ENCODE measurements around the gene SNAI3. TPM values are rescaled to one million over a fixed set of nuclear protein-coding genes. Genes with fewer than 3 reads are reported as not detected.

The SNAI3 gene
- total and polyA plus RNA-seq, 2 donors (not counting 1 experiment from before 2014, with no cell fraction given), result 6.5 to 8.8 TPM

DNA sequence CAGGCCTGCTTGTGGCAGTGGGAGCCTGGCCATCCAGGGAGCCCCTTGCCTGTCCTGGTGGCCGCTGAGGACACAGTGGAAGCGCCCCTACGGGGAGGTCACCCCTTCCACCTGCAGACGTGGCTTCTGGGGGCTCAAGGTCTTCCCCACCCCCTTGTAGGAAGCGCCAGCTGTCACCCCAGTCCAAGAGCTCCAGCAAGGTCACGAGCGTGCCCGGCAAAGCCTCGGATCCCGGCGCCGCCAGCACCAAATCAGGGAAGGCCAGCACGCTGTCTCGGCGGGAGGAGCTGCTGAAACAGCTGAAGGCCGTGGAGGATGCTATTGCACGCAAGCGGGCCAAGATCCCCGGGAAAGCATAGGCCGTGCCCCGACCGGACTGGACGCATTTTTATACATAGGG lies 55.4 kb downstream of the SNAI3 start:
- Histone ChIP-seq H3K9me3 (ENCODE audit: control extremely low read depth in 1 of 3, control insufficient read depth in 2 of 3, insufficient read depth in 1 of 3, low read length in 2 of 3) (no peaks in the 10 kb centered on the region), H3K79me2 (ENCODE audit: control insufficient read depth, insufficient read depth, low read length) (no peaks in the 10 kb centered on the region), H2AFZ (ENCODE audit: insufficient read depth, low read depth, low read length, poor library complexity, severe bottlenecking) (no peak overlapping the region), H3K27me3 (replicated peaks in 1 of 4; ENCODE audit: control extremely low read depth in 1 of 4, control insufficient read depth in 3 of 4, insufficient read depth in 4 of 4, low read length in 3 of 4) (no peaks in the 10 kb centered on the region), H4K20me1 (ENCODE audit: control insufficient read depth, insufficient read depth, low read length, poor library complexity, severe bottlenecking) (peaks cover 12% of the 10 kb centered on the region), H3K4me2 (replicated peaks; ENCODE audit: low read depth, low read length, poor library complexity, severe bottlenecking) (no peak overlapping the region), H3K4me3 (ENCODE audit: control extremely low read depth in 1 of 5, extremely low read depth in 1 of 5, insufficient read depth in 1 of 5, low read depth in 2 of 5, low read length in 4 of 5) (no peak overlapping the region), H3K27ac (ENCODE audit: low read length in 2 of 2) (no peak overlapping the region), H3K9ac (ENCODE audit: low read length) (no peak overlapping the region), H3K4me1 (ENCODE audit: control insufficient read depth in 2 of 2, insufficient read depth in 2 of 2, low read length in 2 of 2) (peaks cover 20 to 31% of the 10 kb centered on the region in 2 donors), H3K36me3 (replicated peaks in 1 of 2; ENCODE audit: control extremely low read depth in 1 of 2, control insufficient read depth in 1 of 2, extremely low read depth in 1 of 2, insufficient read depth in 2 of 2, low read length in 1 of 2) (peaks cover 0 to 54% of the 10 kb centered on the region in 2 experiments)
- Mint-ChIP-seq H3K4me3 (no peak overlapping the region), H3K4me1 (peaks cover 23% of the 10 kb centered on the region), H3K9me3 (ENCODE audit: insufficient read depth) (no peaks in the 10 kb centered on the region), H3K27me3 (no peaks in the 10 kb centered on the region), H3K27ac (no peak overlapping the region)
- TF ChIP-seq EZH2 (IDR thresholded peaks at IDR 0.05; ENCODE audit: borderline replicate concordance, insufficient read depth, low read depth, low read length, poor library complexity, severe bottlenecking), result no peak
- TF ChIP-seq, protein P1, sequence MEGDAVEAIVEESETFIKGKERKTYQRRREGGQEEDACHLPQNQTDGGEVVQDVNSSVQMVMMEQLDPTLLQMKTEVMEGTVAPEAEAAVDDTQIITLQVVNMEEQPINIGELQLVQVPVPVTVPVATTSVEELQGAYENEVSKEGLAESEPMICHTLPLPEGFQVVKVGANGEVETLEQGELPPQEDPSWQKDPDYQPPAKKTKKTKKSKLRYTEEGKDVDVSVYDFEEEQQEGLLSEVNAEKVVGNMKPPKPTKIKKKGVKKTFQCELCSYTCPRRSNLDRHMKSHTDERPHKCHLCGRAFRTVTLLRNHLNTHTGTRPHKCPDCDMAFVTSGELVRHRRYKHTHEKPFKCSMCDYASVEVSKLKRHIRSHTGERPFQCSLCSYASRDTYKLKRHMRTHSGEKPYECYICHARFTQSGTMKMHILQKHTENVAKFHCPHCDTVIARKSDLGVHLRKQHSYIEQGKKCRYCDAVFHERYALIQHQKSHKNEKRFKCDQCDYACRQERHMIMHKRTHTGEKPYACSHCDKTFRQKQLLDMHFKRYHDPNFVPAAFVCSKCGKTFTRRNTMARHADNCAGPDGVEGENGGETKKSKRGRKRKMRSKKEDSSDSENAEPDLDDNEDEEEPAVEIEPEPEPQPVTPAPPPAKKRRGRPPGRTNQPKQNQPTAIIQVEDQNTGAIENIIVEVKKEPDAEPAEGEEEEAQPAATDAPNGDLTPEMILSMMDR (IDR thresholded peaks at IDR 0.05), result no peak
- 97% methylated on average over 23 of the region's 23 CpGs for WGBS (ENCODE audit: insufficient coverage)
- ATAC-seq (ENCODE audit: low read depth) (no peak), DNase-seq (no peak)
- POLR2A ChIA-PET, result no interaction called here
- intact Hi-C loops (cut with micrococcal nuclease), result loop anchor here (5.0 to 10.0 kb wide), 2 partner anchors 154 to 179 kb away; partner anchors contain the start of genes PIEZO1 and ZFPM1
- CTCF ChIA-PET, result no interaction called here

DNA sequence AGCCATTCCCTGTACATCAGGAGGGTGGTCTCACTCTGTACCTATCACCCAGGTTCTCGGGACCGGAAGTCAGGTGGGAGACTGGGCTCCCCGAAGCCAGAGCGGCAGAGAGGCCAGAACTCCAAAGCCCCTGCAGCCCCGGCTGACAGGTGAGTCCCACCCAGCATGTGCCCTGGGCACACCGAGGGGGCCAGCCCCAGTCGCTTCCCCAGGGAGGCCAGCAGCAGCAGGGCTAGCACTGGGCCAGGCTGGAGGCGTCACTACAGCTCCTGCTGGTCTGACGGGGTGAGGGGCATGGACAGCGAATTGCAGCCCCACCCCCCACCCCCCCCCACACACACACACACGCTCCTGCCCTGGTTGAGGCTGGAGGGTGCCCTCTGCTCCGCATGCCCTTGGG lies 55.9 kb downstream of the SNAI3 start:
- Histone ChIP-seq H3K27me3 (replicated peaks in 1 of 4; ENCODE audit: control extremely low read depth in 1 of 4, control insufficient read depth in 3 of 4, insufficient read depth in 4 of 4, low read length in 3 of 4) (no peaks in the 10 kb centered on the region), H3K9ac (ENCODE audit: low read length) (no peak overlapping the region), H3K27ac (ENCODE audit: low read length in 2 of 2) (no peak overlapping the region), H4K20me1 (ENCODE audit: control insufficient read depth, insufficient read depth, low read length, poor library complexity, severe bottlenecking) (peaks cover 6% of the 10 kb centered on the region), H3K79me2 (ENCODE audit: control insufficient read depth, insufficient read depth, low read length) (no peaks in the 10 kb centered on the region), H3K36me3 (replicated peaks in 1 of 2; ENCODE audit: control extremely low read depth in 1 of 2, control insufficient read depth in 1 of 2, extremely low read depth in 1 of 2, insufficient read depth in 2 of 2, low read length in 1 of 2) (peaks cover 0 to 56% of the 10 kb centered on the region in 2 experiments), H3K9me3 (ENCODE audit: control extremely low read depth in 1 of 3, control insufficient read depth in 2 of 3, insufficient read depth in 1 of 3, low read length in 2 of 3) (no peaks in the 10 kb centered on the region), H3K4me3 (ENCODE audit: control extremely low read depth in 1 of 5, extremely low read depth in 1 of 5, insufficient read depth in 1 of 5, low read depth in 2 of 5, low read length in 4 of 5) (no peak overlapping the region), H3K4me2 (replicated peaks; ENCODE audit: low read depth, low read length, poor library complexity, severe bottlenecking) (no peak overlapping the region), H3K4me1 (ENCODE audit: control insufficient read depth in 2 of 2, insufficient read depth in 2 of 2, low read length in 2 of 2) (peaks cover 15 to 26% of the 10 kb centered on the region in 2 donors), H2AFZ (ENCODE audit: insufficient read depth, low read depth, low read length, poor library complexity, severe bottlenecking) (no peak overlapping the region)
- ATAC-seq (ENCODE audit: low read depth) (no peak), DNase-seq (no peak)
- Mint-ChIP-seq H3K27me3 (no peaks in the 10 kb centered on the region), H3K9me3 (ENCODE audit: insufficient read depth) (no peaks in the 10 kb centered on the region), H3K27ac (no peak overlapping the region), H3K4me1 (peaks cover 21% of the 10 kb centered on the region), H3K4me3 (no peak overlapping the region)
- 99% methylated on average over 8 of the region's 12 CpGs for WGBS (ENCODE audit: insufficient coverage)
- TF ChIP-seq, protein P1 (IDR thresholded peaks at IDR 0.05), result no peak
- no peak for TF ChIP-seq EZH2 (IDR thresholded peaks at IDR 0.05; ENCODE audit: borderline replicate concordance, insufficient read depth, low read depth, low read length, poor library complexity, severe bottlenecking)
- CTCF ChIA-PET, result no interaction called here
- POLR2A ChIA-PET, result no interaction called here
- intact Hi-C loops (cut with micrococcal nuclease), result loop anchor here (5.0 to 10.0 kb wide), 2 partner anchors 154 to 178 kb away; partner anchors contain the start of genes PIEZO1 and ZFPM1

All from B cell (primary cell).